Uterus (tissue), 4 donors: Measurements from ENCODE around the gene VPS35. TPM values are rescaled to one million over a fixed set of nuclear protein-coding genes. Genes with fewer than 3 reads are reported as not detected.
"Not testable (repeated sequence)": the region's sequence is repeated elsewhere in the genome, so short reads cannot be mapped to it uniquely, and the experiment has no call there.

Experiments used
- DNase-seq, 2 donors: peaks; one replicate each; pipeline ENCODE4 v3.0.0-alpha.2; 2019 to 2020
- H3K27ac ChIP-seq, 2 donors: fragments of 200-600 bp; sonication (generic); 1 replicate in 1 of 2; 2 replicates in 1 of 2; pipeline ENCODE4 v1.5.1; 2016 to 2018
- H3K27me3 ChIP-seq, 2 donors: fragments of 200-600 bp; sonication (generic); one replicate each; pipeline ENCODE4 v1.5.1; 2018 to 2019; ENCODE audit warnings: control low read depth in 1 of 2
- H3K36me3 ChIP-seq, 2 donors: fragments of 200-600 bp; sonication (generic); one replicate each; pipeline ENCODE4 v1.5.1; 2019; ENCODE audit warnings: control low read depth in 1 of 2
- H3K4me1 ChIP-seq, 2 donors: fragments of 200-600 bp; sonication (generic); one replicate each; pipeline ENCODE4 v1.5.1; 2018 to 2019; ENCODE audit warnings: control low read depth in 1 of 2
- H3K4me3 ChIP-seq, 2 donors: fragments of 200-600 bp; sonication (generic); 1 replicate in 1 of 2; 2 replicates in 1 of 2; pipeline ENCODE4 v1.5.1; 2018 to 2019; ENCODE audit warnings: mild to moderate bottlenecking in 1 of 2
- H3K9me3 ChIP-seq, 2 donors: fragments of 200-600 bp; sonication (generic); one replicate each; pipeline ENCODE4 v1.5.1; 2019; ENCODE audit warnings: control low read depth in 1 of 2
- POLR2A ChIP-seq, 2 donors: fragments of 450-650 bp; IDR thresholded peaks; one replicate each; pipeline ENCODE4 v1.6.1; 2016; ENCODE audit warnings: antibody characterized with exemption in 2 of 2, mild to moderate bottlenecking in 1 of 2, moderate library complexity in 1 of 2
- intact Hi-C: fragments of 100-400 bp; cut with DNase I; formaldehyde crosslinking; loops from one replicate; pipeline ENCODE4 v1.15.1; 2023; ENCODE audit warnings: low total_unique reads
- total RNA-seq, 4 donors: library from RNA; depleted of rRNA in 3 of 4; stranded (reverse); fragments of >200 nt in 3 of 4; gene quantifications; one replicate each; pipeline versions ENCODE4 v1.1.0 to v1.2.4, GENCODE V29; 2014 to 2023
- TF ChIP-seq, protein P1 (sequence below), 4 experiments: fragments of 200-600 bp in 2 of 4; fragments of 450-650 bp in 2 of 4; sonication (generic) in 2 of 4; IDR thresholded peaks; one replicate each; pipeline ENCODE4 v1.5.1; 2016 to 2019; ENCODE audit warnings: antibody characterized with exemption in 4 of 4, mild to moderate bottlenecking in 2 of 4, moderate library complexity in 1 of 4
- donor health status: DM: yes; HTN: yes; CAD: no.

Gene VPS35
- total RNA-seq, 4 donors from 2014 or later = 23.1 to 183 (median 67.4) TPM

DNA sequence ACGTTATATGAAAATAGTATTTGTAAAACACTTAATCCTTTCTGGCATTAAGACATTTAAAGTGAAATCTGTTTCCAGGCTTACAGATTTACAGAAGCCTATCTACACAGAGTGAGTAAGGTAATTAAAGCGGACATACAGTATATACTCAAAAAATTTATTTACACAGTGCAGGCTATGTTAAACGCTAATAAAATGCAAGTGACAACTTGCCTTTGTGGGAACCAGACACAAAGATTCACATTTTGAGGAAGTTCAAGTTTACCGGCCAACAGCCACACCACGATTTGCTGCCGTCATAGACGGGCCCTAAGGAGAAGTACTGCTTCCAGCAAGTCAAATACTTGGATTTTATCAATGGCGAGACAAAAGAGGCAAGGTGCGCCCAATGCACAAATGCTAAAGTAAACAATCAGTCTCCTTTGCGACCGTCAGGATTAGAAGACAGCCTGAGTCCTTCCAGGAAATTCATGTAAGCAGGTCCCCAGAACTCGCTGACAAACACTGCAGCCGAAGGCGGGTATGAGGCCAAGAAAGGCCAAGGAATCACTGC is 801 bp downstream of the VPS35 start:
- no peaks in the 10 kb centered on the region for H3K36me3 ChIP-seq
- H3K9me3 ChIP-seq = no peaks in the 10 kb centered on the region
- TF ChIP-seq, protein P1, sequence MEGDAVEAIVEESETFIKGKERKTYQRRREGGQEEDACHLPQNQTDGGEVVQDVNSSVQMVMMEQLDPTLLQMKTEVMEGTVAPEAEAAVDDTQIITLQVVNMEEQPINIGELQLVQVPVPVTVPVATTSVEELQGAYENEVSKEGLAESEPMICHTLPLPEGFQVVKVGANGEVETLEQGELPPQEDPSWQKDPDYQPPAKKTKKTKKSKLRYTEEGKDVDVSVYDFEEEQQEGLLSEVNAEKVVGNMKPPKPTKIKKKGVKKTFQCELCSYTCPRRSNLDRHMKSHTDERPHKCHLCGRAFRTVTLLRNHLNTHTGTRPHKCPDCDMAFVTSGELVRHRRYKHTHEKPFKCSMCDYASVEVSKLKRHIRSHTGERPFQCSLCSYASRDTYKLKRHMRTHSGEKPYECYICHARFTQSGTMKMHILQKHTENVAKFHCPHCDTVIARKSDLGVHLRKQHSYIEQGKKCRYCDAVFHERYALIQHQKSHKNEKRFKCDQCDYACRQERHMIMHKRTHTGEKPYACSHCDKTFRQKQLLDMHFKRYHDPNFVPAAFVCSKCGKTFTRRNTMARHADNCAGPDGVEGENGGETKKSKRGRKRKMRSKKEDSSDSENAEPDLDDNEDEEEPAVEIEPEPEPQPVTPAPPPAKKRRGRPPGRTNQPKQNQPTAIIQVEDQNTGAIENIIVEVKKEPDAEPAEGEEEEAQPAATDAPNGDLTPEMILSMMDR (IDR thresholded peaks at IDR 0.05) = no peak
- no peak for TF ChIP-seq POLR2A (IDR thresholded peaks at IDR 0.05)
- peak overlapping the region; percentile 95 to 98 for H3K27ac ChIP-seq
- H3K27me3 ChIP-seq = no peaks in the 10 kb centered on the region
- intact Hi-C loops = no loop called here
- DNase-seq = no peak
- H3K4me3 ChIP-seq = peak overlapping the region; percentile 68 to 73
- peaks cover 0 to 6% of the 10 kb centered on the region in 2 donors for H3K4me1 ChIP-seq

- H3K4me3 ChIP-seq = peak overlapping the region in 1 of 2 donors; percentile 68
- intact Hi-C loops = no loop called here
- peaks cover 0 to 6% of the 10 kb centered on the region in 2 donors for H3K4me1 ChIP-seq
Measured at GRCh38 chr16:46687486-46687885, 1.5 kb downstream of the VPS35 start.

DNA sequence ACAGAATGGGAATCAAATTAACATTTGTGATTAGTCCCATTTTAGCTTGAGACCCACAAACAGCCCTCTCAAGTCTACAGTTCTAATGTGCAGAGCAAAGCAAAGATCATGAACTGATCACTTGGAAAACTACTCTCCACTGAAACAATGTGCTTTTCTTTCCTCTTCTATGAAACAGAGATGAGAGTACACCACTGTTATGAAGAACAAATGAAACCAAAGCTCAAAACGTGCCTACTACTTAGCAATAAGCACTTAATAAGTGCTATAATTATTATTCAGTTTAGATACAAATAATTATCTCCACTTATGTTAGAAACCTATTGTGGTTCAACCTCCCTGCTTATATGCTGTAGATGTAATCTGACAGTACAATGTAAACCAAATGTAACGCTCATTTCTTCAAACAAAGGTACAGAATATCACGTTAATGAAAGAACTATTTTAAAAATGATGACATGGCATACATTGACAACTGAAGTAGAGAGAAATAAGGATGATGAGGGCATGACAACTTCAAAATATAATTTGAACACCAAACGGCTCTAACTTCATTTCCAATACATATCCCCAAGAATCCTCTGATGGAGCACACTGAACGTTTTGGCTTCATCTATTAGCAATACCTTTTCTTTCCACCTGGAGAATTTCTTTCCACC is 2.0 kb downstream of the VPS35 start:
- no peak for DNase-seq
- Histone ChIP-seq H3K4me3 (no peak overlapping the region), H3K4me1 (peaks cover 0 to 6% of the 10 kb centered on the region in 2 donors), H3K27ac (no peak overlapping the region), H3K36me3 (no peaks in the 10 kb centered on the region), H3K9me3 (no peaks in the 10 kb centered on the region), H3K27me3 (no peaks in the 10 kb centered on the region)
- intact Hi-C loops = no loop called here
- no peak for TF ChIP-seq POLR2A (IDR thresholded peaks at IDR 0.05)
- TF ChIP-seq, protein P1 (IDR thresholded peaks at IDR 0.05) = no peak

More at GRCh38 chr16:46687486-46687885, 1.5 kb downstream of the VPS35 start:
- H3K36me3 ChIP-seq = no peaks in the 10 kb centered on the region
- no peaks in the 10 kb centered on the region for H3K27me3 ChIP-seq
- TF ChIP-seq POLR2A (IDR thresholded peaks at IDR 0.05) = no peak
- TF ChIP-seq, protein P1 (IDR thresholded peaks at IDR 0.05) = no peak
- H3K9me3 ChIP-seq = no peaks in the 10 kb centered on the region
- no peak for DNase-seq
- H3K27ac ChIP-seq = no peak overlapping the region

- H3K36me3 ChIP-seq, H3K9me3 ChIP-seq, H3K27ac ChIP-seq, H3K4me3 ChIP-seq, DNase-seq, intact Hi-C loops, H3K27me3 ChIP-seq, H3K4me1 ChIP-seq: not testable (repeated sequence)
Measured at GRCh38 chr16:46681867-46682266, 7.1 kb downstream of the VPS35 start.

DNA sequence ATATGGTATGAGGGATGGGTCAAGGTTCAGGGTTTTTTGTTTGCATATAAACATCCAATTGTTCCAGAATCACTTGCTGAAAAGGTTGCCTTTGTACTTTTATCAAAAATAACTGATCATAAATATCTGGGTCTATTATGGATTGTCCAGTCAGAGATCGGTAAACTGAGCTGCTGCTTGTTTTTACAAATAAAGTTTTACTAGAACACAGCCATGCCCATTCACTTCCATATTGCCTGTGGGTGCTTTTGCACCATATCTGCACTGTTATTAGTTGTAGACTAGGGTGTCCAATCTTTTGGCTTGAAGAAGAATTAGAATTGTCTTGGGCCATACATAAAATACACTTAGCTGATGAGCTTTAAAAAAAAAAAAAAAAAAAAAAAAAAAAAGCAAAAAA is 11.0 kb downstream of the VPS35 start:
- intact Hi-C loops, H3K9me3 ChIP-seq, H3K4me3 ChIP-seq, H3K27me3 ChIP-seq, H3K36me3 ChIP-seq, H3K4me1 ChIP-seq, H3K27ac ChIP-seq, DNase-seq: not testable (repeated sequence)

- no peak overlapping the region for H3K27ac ChIP-seq
- H3K4me3 ChIP-seq = no peak overlapping the region
- no peaks in the 10 kb centered on the region for H3K9me3 ChIP-seq
- H3K27me3 ChIP-seq = no peaks in the 10 kb centered on the region
- H3K36me3 ChIP-seq = no peaks in the 10 kb centered on the region
- intact Hi-C loops = no loop called here
- no peak for DNase-seq
- TF ChIP-seq POLR2A (IDR thresholded peaks at IDR 0.05) = no peak
- TF ChIP-seq, protein P1 (IDR thresholded peaks at IDR 0.05) = peak; percentile 43 to 50 (median 49)
- no peaks in the 10 kb centered on the region for H3K4me1 ChIP-seq
Measured at GRCh38 chr16:46673320-46674013, 15.5 kb downstream of the VPS35 start.
